Nucleus accumbens (tissue), 56 donors: ENCODE measurements around the gene RPS17.
"Not testable (repeated sequence)": the region's sequence is repeated elsewhere in the genome, so short reads cannot be mapped to it uniquely, and the experiment has no call there.

Experiments used
- DNase-seq, 56 donors: peaks; one replicate each; lab custom pipeline; 2025; lab: John Stamatoyannopoulos, UW

The RPS17 gene

DNA sequence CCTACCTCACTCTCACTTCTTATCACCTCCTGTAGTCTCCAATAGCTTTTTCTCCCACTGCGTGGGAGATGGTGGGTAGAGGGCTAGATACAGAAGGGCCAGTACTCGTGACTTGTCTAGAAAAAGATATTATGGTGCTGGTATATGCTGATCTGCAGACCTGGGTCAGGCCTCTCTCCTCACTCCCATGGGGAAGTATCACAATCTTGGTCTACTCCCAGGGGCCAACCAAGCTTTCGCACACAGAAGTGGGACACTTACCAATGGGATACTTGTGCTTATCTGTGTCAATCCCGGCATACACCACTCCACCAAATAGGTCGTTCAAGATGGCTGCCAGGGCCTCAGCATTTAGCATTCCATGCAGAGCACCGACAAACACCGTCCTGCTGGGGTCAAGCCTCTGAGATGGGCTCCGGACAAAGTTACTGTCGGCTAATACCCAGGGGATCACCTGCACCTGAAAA lies 9.0 kb upstream of the RPS17 start:
- no peak for DNase-seq

DNA sequence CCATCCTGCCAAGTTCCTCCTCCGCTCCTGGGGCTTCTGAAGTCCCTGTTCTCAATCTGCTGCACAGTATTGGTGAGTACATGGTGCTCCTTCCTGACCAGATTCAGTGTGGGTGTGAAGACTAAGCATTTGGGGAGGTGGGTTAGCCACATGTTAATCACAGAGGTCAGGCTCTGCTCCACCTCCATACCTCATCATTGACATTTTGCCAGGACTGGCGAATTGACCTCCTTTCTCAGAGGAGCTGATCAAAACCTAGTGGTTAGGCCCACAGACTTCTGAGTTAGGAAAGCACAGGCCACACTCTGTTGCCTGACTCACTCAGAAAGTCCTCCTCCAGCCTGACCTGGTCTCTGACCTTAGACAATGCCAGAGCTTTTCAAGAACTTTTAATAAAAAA lies 8.4 kb upstream of the RPS17 start:
- no peak for DNase-seq

DNA sequence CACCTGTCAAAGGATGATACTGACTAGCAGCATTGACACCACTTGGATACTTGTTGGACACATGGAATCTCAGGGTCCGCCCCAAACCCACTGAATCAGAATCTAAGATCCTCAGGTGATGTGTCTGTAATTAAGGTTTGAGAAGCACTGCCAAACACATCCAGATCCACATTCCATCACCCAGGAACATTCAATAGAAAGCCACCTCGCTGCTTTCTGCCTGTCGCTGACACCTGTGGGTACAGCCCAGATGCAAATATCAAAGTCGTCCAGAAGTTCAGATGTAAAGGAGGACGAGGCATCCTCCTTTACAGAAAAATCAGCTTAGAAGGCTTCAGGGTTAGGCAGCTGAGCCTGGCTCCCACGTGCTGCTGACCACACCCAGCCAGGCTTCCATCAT lies 5.2 kb upstream of the RPS17 start:
- DNase-seq: no peak

DNA sequence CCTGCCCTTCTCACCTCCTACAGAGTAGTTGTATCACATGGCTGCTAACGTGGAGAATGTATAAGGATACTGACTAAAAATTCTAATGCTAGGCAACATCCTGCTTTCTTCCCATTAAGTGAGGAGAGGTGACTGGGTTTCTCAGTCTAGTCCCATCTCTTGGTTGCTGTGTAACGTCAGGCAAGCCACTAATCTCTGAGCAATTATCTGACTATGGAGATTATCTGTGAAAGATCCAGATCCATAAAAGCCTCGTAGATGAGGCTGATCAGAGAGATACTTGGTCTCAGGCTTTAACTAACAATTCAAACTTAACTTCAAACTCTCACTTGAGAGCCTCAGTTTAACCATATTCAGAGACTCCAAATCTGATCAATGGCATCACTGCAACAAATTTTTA lies 4.7 kb upstream of the RPS17 start:
- DNase-seq: no peak

DNA sequence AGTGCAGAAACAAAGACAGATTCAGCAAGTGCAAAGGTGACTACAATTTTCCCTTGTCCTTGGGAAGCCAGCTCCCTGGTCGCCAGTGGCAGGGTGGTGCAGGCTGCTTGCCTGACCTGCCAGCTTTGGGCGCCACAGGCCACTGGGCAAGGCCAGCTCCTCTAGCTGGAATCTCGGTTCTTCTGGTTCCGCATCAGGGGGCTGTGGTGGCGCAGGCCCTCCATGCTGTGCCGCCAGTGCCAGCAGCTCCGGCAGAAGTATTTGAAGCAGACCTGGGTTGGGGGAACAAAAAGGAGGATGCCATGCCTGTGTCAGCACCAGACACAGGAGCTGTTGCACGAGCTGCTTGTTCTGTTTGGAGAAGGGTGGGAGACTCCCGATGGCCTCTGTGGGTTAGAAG lies 4.2 kb upstream of the RPS17 start:
- no peak for DNase-seq

DNA sequence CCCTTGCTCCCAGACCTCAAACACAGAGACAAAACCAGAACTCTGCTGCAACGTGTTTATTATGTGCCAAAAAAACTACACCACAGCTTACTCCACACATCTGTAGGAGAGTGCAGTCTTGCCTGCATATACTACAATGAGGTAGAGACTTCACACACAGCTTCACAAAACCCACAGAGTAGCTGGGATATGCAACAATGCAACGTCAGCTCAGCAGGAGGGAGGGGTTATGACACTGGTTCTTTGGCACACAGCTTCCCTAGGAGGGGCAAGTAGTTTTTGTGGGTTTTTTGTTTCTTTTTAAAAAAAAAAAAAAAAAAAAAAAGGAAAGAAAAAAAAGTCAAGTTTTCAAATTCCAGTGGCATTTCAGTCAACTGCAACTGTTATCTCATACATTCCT lies 2.9 kb upstream of the RPS17 start:
- no peak for DNase-seq

DNA sequence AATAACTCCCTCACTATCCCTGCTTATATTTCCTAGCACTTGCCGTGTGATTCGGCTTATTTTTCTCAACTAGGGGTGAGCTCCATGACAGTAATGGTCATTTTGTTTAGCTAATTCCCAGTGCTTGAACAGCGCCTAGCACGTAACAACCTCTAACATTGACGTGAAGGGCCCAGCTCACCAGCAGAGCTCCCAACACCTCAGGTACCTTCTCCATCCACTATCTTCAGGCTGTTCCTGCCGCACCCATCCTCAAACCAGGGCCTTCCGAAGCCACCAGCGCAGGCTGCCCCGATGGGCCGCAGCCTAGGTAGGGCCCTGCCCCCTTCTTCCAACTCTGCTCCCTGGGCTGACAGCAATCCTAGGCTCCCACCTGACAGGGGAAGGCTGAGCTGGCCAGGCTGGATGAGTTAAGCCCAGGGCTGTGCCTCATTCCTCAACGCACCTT lies 751 bp upstream of the RPS17 start:
- no peak for DNase-seq

DNA sequence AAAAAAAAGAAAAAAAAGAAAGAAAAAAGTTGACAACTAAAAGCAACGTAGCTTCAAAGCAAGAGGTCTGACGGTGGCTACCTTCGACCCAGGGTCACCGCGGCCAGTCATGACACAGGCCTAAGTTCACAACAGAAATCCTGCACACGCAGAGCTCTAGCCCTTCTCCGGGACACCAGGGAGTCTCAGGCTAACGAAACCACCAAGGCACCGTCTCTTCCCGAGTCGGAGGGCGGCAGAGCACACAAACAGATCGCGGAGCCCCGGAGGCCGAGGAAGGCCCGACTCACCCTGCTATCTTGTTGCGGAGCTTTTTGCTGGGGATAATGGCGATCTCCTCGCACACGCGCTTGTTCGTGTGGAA lies 584 bp downstream of the RPS17 start:
- DNase-seq: no peak

GRCh38 chr15:82538961-82539690 lies 1.1 kb downstream of the RPS17 start:
- no peak for DNase-seq

- no peak for DNase-seq
These were observed 2.8 kb downstream of the RPS17 start for GRCh38 chr15:82537351-82537908.

GRCh38 chr15:82536409-82537350 lies 3.6 kb downstream of the RPS17 start:
- DNase-seq: no peak

GRCh38 chr15:82535566-82536408 lies 4.5 kb downstream of the RPS17 start:
- no peak for DNase-seq

- not testable (repeated sequence) for DNase-seq
These were observed 5.1 kb downstream of the RPS17 start for GRCh38 chr15:82535151-82535550.

GRCh38 chr15:82534457-82534861 lies 5.8 kb downstream of the RPS17 start:
- not testable (repeated sequence) for DNase-seq

GRCh38 chr15:82533801-82534200 lies 6.5 kb downstream of the RPS17 start:
- no peak for DNase-seq

DNA sequence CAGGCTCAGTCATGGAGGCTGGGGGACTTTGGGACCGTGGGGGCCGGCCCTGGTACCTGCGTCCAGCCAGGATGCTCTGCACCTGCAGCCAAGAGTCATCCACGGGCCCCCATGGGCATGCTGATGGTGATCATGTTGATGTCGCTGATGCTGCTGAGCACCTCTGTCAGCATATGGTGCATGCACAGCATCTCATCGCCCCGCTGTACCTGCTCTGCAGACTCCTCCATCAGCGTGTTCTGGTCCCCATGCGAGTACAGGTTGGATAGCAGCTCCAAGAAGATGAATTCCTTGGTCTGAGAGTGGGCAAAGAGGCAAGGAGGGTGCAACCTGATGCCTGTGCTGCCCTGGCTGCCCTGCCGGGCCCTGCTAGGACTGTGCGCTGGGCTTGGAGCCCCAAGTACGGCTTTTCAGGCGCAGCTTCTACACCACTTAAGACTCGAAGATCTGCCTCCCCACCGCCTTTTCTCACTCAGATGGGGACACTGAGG lies 7.2 kb downstream of the RPS17 start:
- no peak for DNase-seq

- no peak for DNase-seq
These were observed 7.8 kb downstream of the RPS17 start for GRCh38 chr15:82532383-82532990.

DNA sequence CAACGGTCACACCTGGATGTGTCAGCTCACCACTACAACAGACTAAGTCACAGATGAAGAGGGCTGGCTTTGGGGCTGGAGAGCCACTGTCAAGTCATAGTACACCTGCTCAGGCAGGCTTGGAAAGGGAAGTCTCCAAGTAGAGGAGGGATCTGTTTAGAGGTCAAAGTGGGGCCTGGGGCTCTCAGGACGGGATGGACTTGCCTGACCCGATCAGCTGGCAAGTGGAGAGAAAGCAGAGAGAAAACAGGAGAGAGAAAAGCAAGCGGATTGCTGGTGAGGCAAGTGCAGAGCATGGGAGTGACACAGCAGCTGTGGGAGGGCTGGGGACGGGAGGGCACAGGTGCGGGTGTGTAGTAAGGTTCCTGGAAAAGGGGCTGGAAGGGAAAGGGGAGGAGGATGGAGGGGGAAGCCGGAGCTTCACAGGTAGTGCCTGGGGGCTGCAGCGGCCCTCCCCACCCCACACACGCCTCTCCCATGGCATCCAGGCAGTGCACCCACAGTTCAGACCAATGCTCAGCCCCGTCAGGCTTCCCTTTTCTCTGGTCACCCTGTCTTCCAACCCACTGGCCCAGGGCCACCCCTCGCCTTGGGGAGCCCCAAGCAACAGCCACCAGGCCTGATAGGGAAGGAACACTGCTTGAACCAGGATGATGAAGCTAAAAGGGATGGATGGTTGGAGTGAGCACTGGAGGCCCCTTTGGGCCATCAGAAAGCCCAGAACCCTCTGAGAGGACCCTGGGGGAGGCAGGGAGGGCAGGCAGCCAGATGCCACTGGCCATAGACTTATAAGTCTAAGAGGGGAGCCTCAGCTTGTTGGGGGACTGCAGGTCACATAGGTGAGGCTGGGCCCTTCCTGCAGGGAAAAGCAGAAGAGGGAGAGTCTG lies 8.5 kb downstream of the RPS17 start:
- no peak for DNase-seq
